H9 (cell line): ENCODE measurements around the gene PRR3. TPM values are rescaled to one million over a fixed set of nuclear protein-coding genes. Genes with fewer than 3 reads are reported as not detected.

Experiments used
- DNase-seq: peaks from one replicate; pipeline ENCODE4 v3.0.0-alpha.2; 2017
- H2AFZ ChIP-seq: one replicate; pipeline ENCODE4 v1.6.1; 2013; ENCODE audit warnings: mild to moderate bottlenecking, low read length, control low read depth, moderate library complexity
- H2AK5ac ChIP-seq: 2 replicates; pipeline ENCODE4 v1.6.1; 2013; ENCODE audit warnings: low read length, control low read depth, mixed read lengths; ENCODE audit not compliant: insufficient read length
- H2BK120ac ChIP-seq: one replicate; pipeline ENCODE4 v1.6.1; 2013; ENCODE audit warnings: low read depth, mild to moderate bottlenecking, low read length, control low read depth, inconsistent platforms; ENCODE audit not compliant: poor library complexity, severe bottlenecking
- H2BK12ac ChIP-seq: 2 replicates; pipeline ENCODE4 v1.6.1; 2013; ENCODE audit warnings: low read length, control low read depth, mixed read lengths, low read depth; ENCODE audit not compliant: insufficient read length
- H2BK15ac ChIP-seq: 2 replicates; pipeline ENCODE4 v1.6.1; 2013; ENCODE audit warnings: low read depth, low read length, control low read depth
- H2BK20ac ChIP-seq: one replicate; pipeline ENCODE4 v1.6.1; 2013; ENCODE audit warnings: low read depth, mild to moderate bottlenecking, low read length, control low read depth, inconsistent platforms; ENCODE audit not compliant: poor library complexity, severe bottlenecking
- H2BK5ac ChIP-seq: 2 replicates; pipeline ENCODE4 v1.6.1; 2013; ENCODE audit warnings: low read length, control low read depth, mixed read lengths; ENCODE audit not compliant: insufficient read length
- H3K14ac ChIP-seq: 2 replicates; pipeline ENCODE4 v1.6.1; 2013; ENCODE audit warnings: low read length, control low read depth; ENCODE audit not compliant: insufficient read depth
- H3K18ac ChIP-seq: 2 replicates; pipeline ENCODE4 v1.6.1; 2013; ENCODE audit warnings: low read depth, mild to moderate bottlenecking, mixed read lengths, low read length, control low read depth; ENCODE audit not compliant: insufficient read length
- H3K23ac ChIP-seq: 2 replicates; pipeline ENCODE4 v1.6.1; 2013; ENCODE audit warnings: low read length, control low read depth, mixed read lengths, low read depth; ENCODE audit not compliant: insufficient read length
- H3K23me2 ChIP-seq: 2 replicates; pipeline ENCODE4 v1.6.1; 2013; ENCODE audit warnings: low read depth, mild to moderate bottlenecking, mixed read lengths, low read length, control low read depth; ENCODE audit not compliant: insufficient read length, poor library complexity, severe bottlenecking
- H3K27ac ChIP-seq: 2 replicates; pipeline ENCODE4 v1.5.1; 2013; ENCODE audit warnings: low read length, control low read depth, mixed read lengths, low read depth; ENCODE audit not compliant: insufficient read length
- H3K27me3 ChIP-seq: 2 replicates; pipeline ENCODE4 v1.6.1; 2013; ENCODE audit warnings: low read length, control low read depth, inconsistent platforms; ENCODE audit not compliant: insufficient read depth
- H3K4ac ChIP-seq: 2 replicates; pipeline ENCODE4 v1.6.1; 2013; ENCODE audit warnings: low read depth, mild to moderate bottlenecking, control low read depth, inconsistent platforms, low read length, moderate library complexity
- H3K4me1 ChIP-seq: 2 replicates; pipeline ENCODE4 v1.6.1; 2013; ENCODE audit warnings: low read length, control low read depth, inconsistent platforms; ENCODE audit not compliant: insufficient read depth
- H3K4me2 ChIP-seq: 2 replicates; pipeline ENCODE4 v1.6.1; 2013; ENCODE audit warnings: low read length, control low read depth, mixed read lengths; ENCODE audit not compliant: insufficient read length, insufficient read depth
- H3K56ac ChIP-seq: 2 replicates; pipeline ENCODE4 v1.6.1; 2013; ENCODE audit warnings: low read depth, mild to moderate bottlenecking, mixed read lengths, low read length, control low read depth; ENCODE audit not compliant: insufficient read length
- H3K79me1 ChIP-seq: 2 replicates; pipeline ENCODE4 v1.6.1; 2013; ENCODE audit warnings: low read depth, mild to moderate bottlenecking, moderate library complexity, low read length, control low read depth, inconsistent platforms; ENCODE audit not compliant: insufficient read depth, poor library complexity, severe bottlenecking
- H3K79me2 ChIP-seq: 2 replicates; pipeline ENCODE4 v1.6.1; 2013; ENCODE audit warnings: low read length, control low read depth, inconsistent platforms; ENCODE audit not compliant: insufficient read depth
- H3K9ac ChIP-seq: 2 replicates; pipeline ENCODE4 v1.6.1; 2013; ENCODE audit warnings: low read length, control low read depth, mixed read lengths; ENCODE audit not compliant: insufficient read length; ENCODE audit errors: extremely low read depth
- H3K9me3 ChIP-seq: one replicate; pipeline ENCODE4 v1.6.1; 2013; ENCODE audit warnings: low read depth, low read length, inconsistent platforms; ENCODE audit not compliant: control insufficient read depth
- H3T11ph ChIP-seq: one replicate; pipeline ENCODE4 v1.6.1; 2013; ENCODE audit warnings: mild to moderate bottlenecking, low read length, control low read depth, inconsistent platforms
- H4K20me1 ChIP-seq: one replicate; pipeline ENCODE4 v1.6.1; 2013; ENCODE audit not compliant: control insufficient read depth, insufficient read length, insufficient read depth
- H4K5ac ChIP-seq: 2 replicates; pipeline ENCODE4 v1.6.1; 2013; ENCODE audit warnings: low read depth, mild to moderate bottlenecking, mixed read lengths, low read length, control low read depth; ENCODE audit not compliant: insufficient read length
- H4K8ac ChIP-seq: replicated peaks from 2 replicates; pipeline ENCODE4 v1.6.1; 2013; ENCODE audit warnings: low read length, control low read depth, mixed read lengths, low read depth; ENCODE audit not compliant: insufficient read length
- H4K91ac ChIP-seq: 2 replicates; pipeline ENCODE4 v1.6.1; 2013; ENCODE audit warnings: low read depth, mild to moderate bottlenecking, moderate library complexity, mixed read lengths, low read length, control low read depth; ENCODE audit not compliant: insufficient read length
- H3K27ac Mint-ChIP-seq, 3 experiments: 2 replicates in 2 of 3; 3 replicates in 1 of 3; pipeline ENCODE4 v1.8.0; 2020 to 2021; ENCODE audit warnings: mixed read lengths in 3 of 3, mild to moderate bottlenecking in 1 of 3, moderate library complexity in 1 of 3
- H3K27me3 Mint-ChIP-seq: 2 replicates; pipeline ENCODE4 v1.8.0; 2021; ENCODE audit warnings: low read depth, mild to moderate bottlenecking, moderate library complexity, mixed read lengths
- H3K36me3 Mint-ChIP-seq, 3 experiments: 2 replicates in 2 of 3; 3 replicates in 1 of 3; pipeline ENCODE4 v1.8.0; 2020 to 2021; ENCODE audit warnings: low read depth in 3 of 3, mixed read lengths in 3 of 3; ENCODE audit not compliant: insufficient read depth in 1 of 3
- H3K4me1 Mint-ChIP-seq, 2 experiments: 2 replicates each; pipeline ENCODE4 v1.8.0; 2020; ENCODE audit warnings: mixed read lengths in 2 of 2
- H3K4me3 Mint-ChIP-seq, 2 experiments: 2 replicates in 1 of 2; 3 replicates in 1 of 2; pipeline ENCODE4 v1.8.0; 2020 to 2021; ENCODE audit warnings: mild to moderate bottlenecking in 2 of 2, mixed read lengths in 2 of 2, moderate library complexity in 1 of 2
- H3K9me3 Mint-ChIP-seq, 2 experiments: 2 replicates in 1 of 2; 3 replicates in 1 of 2; pipeline ENCODE4 v1.8.0; 2020; ENCODE audit warnings: mild to moderate bottlenecking in 2 of 2, mixed read lengths in 2 of 2, moderate library complexity in 1 of 2
- CTCF ChIP-seq: fragments of 200-600 bp; sonication (generic); conservative IDR thresholded peaks from 3 replicates; pipeline ENCODE4 v1.8.0; 2021; ENCODE audit warnings: antibody characterized with exemption, mild to moderate bottlenecking
- WGBS: extraction: QIAGEN DNeasy Blood & Tissue Kit; methylation state at CpG from one replicate; pipeline ENCODE4 v1.1.7; 2013; ENCODE audit warnings: missing lambda C conversion rate, low lambda C conversion rate, mixed read lengths; ENCODE audit not compliant: insufficient read length; ENCODE audit errors: extremely low coverage; 5-methylcytosine and 5-hydroxymethylcytosine counted together
- total RNA-seq: library from RNA; stranded (reverse); gene quantifications from 2 replicates; pipeline ENCODE4 v1.2.1, GENCODE V29; 2021

The PRR3 gene
- total RNA-seq, 1 experiment from 2014 or later: 17.0 TPM

GRCh38 chr6:30599625-30600324, 42.7 kb downstream of the PRR3 start:
- Histone ChIP-seq H3K9me3 (no peaks in the 10 kb centered on the region), H3K79me2 (no peaks in the 10 kb centered on the region), H3K27me3 (no peaks in the 10 kb centered on the region), H3K9ac (no peak overlapping the region), H2AFZ (no peak overlapping the region), H3K23ac (no peak overlapping the region), H4K5ac (no peak overlapping the region), H2AK5ac (no peak overlapping the region), H4K91ac (no peak overlapping the region), H4K8ac (no peak overlapping the region), H3K4me2 (no peak overlapping the region), H2BK5ac (no peak overlapping the region), H2BK20ac (no peak overlapping the region), H3K4ac (no peak overlapping the region), H3K27ac (no peak overlapping the region), H3T11ph (no peak overlapping the region), H3K14ac (no peak overlapping the region), H4K20me1 (peaks cover 3% of the 10 kb centered on the region), H3K4me1 (no peaks in the 10 kb centered on the region), H3K23me2 (no peaks in the 10 kb centered on the region), H3K79me1 (no peaks in the 10 kb centered on the region), H2BK12ac (no peak overlapping the region), H3K56ac (no peak overlapping the region), H3K18ac (no peak overlapping the region), H2BK15ac (no peak overlapping the region), H2BK120ac (no peak overlapping the region)
- Mint-ChIP-seq H3K4me3 (no peak overlapping the region), H3K27ac (peak overlapping the region in 2 of 3 experiments; percentile 65 to 87; a peak in 3 of 7 replicates), H3K4me1 (peaks cover 0 to 2% of the 10 kb centered on the region in 2 experiments; a peak in 1 of 4 replicates), H3K36me3 (peaks cover 39 to 68% (median 57%) of the 10 kb centered on the region in 3 experiments), H3K27me3 (no peaks in the 10 kb centered on the region; the same call in none of the 2 replicates), H3K9me3 (no peaks in the 10 kb centered on the region)
- TF ChIP-seq CTCF: no peak
- no CpG with 5 or more reads among the region's 13 CpGs for WGBS
- no peak for DNase-seq
